Activated CD4-positive, alpha-beta memory T cell treated with anti-CD3 and anti-CD28 coated beads, Interleukin-2, amount 10 ng/mL, durations not matched to agents 7 days and 5 days (primary cell): ENCODE measurements around the gene PUM1. TPM values are rescaled to one million over a fixed set of nuclear protein-coding genes. Genes with fewer than 3 reads are reported as not detected.

ENCODE experiments used
- CTCF ChIA-PET: fragments of 350-600 bp; sonication (Branson Sonifier 250); formaldehyde crosslinking; loops from one replicate; lab custom pipeline; 2021; ENCODE audit warnings: antibody characterized with exemption, inconsistent platforms; lab: Charles Lee
- POLR2A ChIA-PET: fragments of 350-600 bp; sonication (Branson Sonifier 250); formaldehyde crosslinking; loops from one replicate; lab custom pipeline; 2021; ENCODE audit warnings: antibody characterized with exemption; lab: Charles Lee
- DNase-seq: peaks from one replicate; pipeline ENCODE4 v3.0.0-alpha.2; 2020
- H3K27ac Mint-ChIP-seq: one replicate; pipeline ENCODE4 v1.8.0; 2021; ENCODE audit warnings: mild to moderate bottlenecking, mixed read lengths
- H3K27me3 Mint-ChIP-seq: one replicate; pipeline ENCODE4 v1.8.0; 2021; ENCODE audit warnings: mixed read lengths
- H3K36me3 Mint-ChIP-seq: one replicate; pipeline ENCODE4 v1.8.0; 2021; ENCODE audit warnings: low read depth, mixed read lengths
- H3K4me1 Mint-ChIP-seq: one replicate; pipeline ENCODE4 v1.8.0; 2021; ENCODE audit warnings: mixed read lengths
- H3K4me3 Mint-ChIP-seq: one replicate; pipeline ENCODE4 v1.8.0; 2021; ENCODE audit warnings: mild to moderate bottlenecking, mixed read lengths
- H3K9me3 Mint-ChIP-seq: one replicate; pipeline ENCODE4 v1.8.0; 2021; ENCODE audit warnings: mixed read lengths
- total RNA-seq, 2 experiments: library from RNA; stranded (reverse); gene quantifications; one replicate each; pipeline ENCODE4 v1.2.3, GENCODE V29; 2021

Gene PUM1
- total RNA-seq, 2 experiments from 2014 or later = 86.8 to 87.4 TPM

DNA sequence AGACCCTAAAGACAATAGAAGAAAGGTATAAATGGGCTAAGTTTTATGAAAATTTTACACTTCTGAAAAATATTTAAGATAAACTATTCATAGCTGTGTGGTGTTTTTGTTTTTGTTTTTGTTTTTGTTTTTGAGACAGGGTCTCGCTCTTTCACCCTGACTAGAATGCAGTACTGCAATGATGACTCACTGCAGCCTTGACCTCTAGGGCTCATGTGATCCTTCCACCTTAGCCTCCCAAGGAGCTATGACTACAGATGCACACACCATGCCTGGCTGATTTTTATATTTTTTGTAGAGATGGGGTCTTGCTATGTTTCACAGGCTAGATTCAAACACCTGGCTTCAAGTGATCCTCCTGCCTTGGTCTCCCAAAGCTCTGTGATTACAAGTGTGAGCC, 66.6 kb downstream of the PUM1 start:
- Mint-ChIP-seq H3K4me3 (no peak overlapping the region), H3K4me1 (peaks cover 42% of the 10 kb centered on the region), H3K27me3 (no peaks in the 10 kb centered on the region), H3K36me3 (peaks cover 74% of the 10 kb centered on the region), H3K9me3 (no peaks in the 10 kb centered on the region), H3K27ac (peak overlapping the region; percentile 41)
- ChIA-PET CTCF (interaction anchor here (0.6 to 1.5 kb wide), 2 partner anchors 11 to 75 kb away, joined by 3 read pairs; no protein-coding TSS in a partner anchor), POLR2A (interaction anchor here (0.6 to 3.0 kb wide), 4 partner anchors 9 to 162 kb away, joined by 4 to 8 read pairs (median 6); no protein-coding TSS in a partner anchor)
- no peak for DNase-seq

DNA sequence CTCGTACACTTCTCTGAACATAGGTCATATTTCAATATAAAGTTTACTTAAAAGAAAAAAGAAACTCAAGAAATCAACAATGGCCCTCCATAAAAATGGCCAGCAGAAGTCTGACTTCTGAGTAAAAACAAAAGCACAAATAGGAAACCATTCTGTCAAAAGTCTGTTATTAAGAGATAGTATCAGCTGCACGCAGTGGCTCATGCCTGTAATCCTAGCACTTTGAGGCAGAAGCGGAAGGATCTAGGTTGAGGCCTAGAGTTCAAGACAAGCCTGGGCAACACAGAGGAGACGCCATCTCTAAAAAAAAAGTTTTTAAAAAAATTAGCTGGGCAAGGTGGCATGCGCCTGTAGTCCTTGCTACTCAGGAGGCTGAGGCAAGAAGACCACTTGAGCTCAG, 67.3 kb downstream of the PUM1 start:
- DNase-seq = no peak
- H3K4me3 Mint-ChIP-seq = no peak overlapping the region
- peaks cover 41% of the 10 kb centered on the region for H3K4me1 Mint-ChIP-seq
- ChIA-PET CTCF (interaction anchor here (1.5 kb wide), 1 partner anchor 11 kb away, joined by 3 read pairs; no protein-coding TSS in a partner anchor), POLR2A (interaction anchor here (0.6 to 3.0 kb wide), 5 partner anchors 9 to 162 kb away, joined by 3 to 8 read pairs (median 5); no protein-coding TSS in a partner anchor)
- H3K36me3 Mint-ChIP-seq = peaks cover 72% of the 10 kb centered on the region
- no peaks in the 10 kb centered on the region for H3K27me3 Mint-ChIP-seq
- no peaks in the 10 kb centered on the region for H3K9me3 Mint-ChIP-seq
- peak overlapping the region; percentile 41 for H3K27ac Mint-ChIP-seq

DNA sequence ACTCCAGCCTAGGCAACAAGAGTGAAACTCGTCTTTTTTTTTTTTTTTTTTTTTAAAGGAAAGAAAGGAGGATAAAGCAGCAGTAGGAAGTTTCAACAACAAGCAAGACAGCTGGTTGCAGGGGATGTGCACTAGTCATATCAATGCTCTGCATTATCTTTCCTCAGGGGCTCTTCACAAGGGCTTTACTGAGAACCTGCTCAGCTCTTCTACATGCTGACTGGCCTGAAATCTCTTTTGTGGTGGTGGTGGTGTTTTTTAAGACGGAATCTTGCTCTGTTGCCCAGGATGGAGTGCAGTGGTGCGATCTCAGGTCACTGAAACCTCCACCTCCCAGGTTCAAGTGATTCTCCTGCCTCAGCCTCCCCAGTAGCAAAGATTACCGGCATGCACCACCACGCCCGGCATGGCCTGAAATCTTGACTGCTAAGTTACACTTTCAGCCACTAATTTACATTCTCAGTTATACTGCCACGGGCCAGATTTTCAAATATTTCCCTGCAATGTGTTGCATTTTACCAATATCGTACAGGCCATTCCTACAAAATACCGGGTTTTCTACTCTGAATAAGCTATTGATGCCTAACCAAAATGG, 68.0 kb downstream of the PUM1 start:
- H3K4me1 Mint-ChIP-seq = peaks cover 42% of the 10 kb centered on the region
- no peak overlapping the region for H3K27ac Mint-ChIP-seq
- H3K27me3 Mint-ChIP-seq = no peaks in the 10 kb centered on the region
- ChIA-PET POLR2A (interaction anchor here (1.5 to 3.0 kb wide), 3 partner anchors 13 to 28 kb away, joined by 3 to 8 read pairs (median 7); no protein-coding TSS in a partner anchor), CTCF (interaction anchor here (1.5 kb wide), 1 partner anchor 12 kb away, joined by 3 read pairs; no protein-coding TSS in a partner anchor)
- H3K4me3 Mint-ChIP-seq = no peak overlapping the region
- H3K9me3 Mint-ChIP-seq = no peaks in the 10 kb centered on the region
- no peak for DNase-seq
- peaks cover 74% of the 10 kb centered on the region for H3K36me3 Mint-ChIP-seq

DNA sequence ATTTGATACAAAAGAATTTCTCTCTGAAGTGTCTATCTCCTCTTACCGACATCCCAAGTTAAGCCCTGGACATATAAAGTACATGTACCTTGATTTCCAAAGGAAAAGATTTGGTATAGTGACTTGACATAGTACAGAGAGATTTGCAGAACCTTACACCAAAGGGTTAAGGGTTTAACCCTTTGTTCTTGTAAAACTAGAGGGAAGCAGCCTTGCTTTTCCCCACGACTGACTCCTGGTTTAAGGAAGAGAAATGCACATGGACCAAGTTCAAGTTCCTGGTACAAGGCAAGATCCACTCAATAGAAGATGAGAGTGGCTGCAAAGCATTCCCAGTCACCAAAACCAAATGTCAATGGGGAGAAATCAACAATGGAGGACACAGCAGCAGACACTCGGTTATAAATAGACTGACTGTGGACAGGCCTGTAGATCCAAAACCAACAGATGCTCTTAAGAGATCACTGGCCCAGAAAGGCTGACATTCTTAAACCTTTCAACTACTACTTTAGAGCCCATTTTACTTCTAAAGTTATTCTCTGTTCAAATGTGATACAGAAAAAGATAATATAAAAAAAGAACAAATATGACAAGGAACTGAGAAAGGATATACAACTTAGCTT, 69.4 kb downstream of the PUM1 start:
- H3K27me3 Mint-ChIP-seq = no peaks in the 10 kb centered on the region
- no peak for DNase-seq
- no peak overlapping the region for H3K4me3 Mint-ChIP-seq
- ChIA-PET CTCF (no interaction called here), POLR2A (interaction anchor here (1.5 to 3.0 kb wide), 2 partner anchors 15 to 17 kb away, joined by 7 to 8 read pairs; no protein-coding TSS in a partner anchor)
- H3K36me3 Mint-ChIP-seq = peaks cover 75% of the 10 kb centered on the region
- no peaks in the 10 kb centered on the region for H3K9me3 Mint-ChIP-seq
- no peak overlapping the region for H3K27ac Mint-ChIP-seq
- H3K4me1 Mint-ChIP-seq = peaks cover 45% of the 10 kb centered on the region

DNA sequence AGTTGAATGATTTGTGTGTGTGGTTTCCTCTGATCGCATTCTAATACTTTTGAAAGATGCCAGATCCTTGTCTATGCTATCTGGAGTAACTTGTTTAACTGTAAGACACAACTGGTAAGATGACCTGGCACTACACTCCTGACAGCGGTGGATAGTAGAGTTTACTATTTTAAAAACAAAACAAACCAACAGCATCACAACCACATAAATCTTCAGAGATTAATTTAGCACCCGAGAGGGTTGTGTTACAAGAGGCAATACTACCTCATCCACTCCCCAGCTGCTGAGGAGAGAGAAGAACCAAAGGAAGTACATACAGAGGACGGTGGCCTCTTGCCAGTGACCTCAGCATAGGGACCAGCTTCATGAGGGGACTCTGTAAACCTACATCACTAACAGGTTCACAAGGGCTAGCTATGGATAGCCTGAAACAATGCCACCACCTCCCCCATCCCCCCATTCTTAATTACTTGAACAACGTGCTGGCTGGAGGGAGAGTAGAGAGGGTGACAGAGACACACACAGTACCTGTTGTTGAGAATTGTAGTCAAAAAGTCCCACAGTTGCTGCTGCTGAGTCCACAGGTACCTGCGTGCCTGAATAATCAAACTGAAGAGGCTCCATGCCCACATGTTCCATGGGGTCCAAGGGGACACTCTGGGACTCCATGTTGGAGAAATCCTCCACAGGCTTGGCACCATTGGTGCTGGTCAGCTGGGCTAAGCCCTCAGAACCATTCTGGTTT, 73.5 kb downstream of the PUM1 start:
- Mint-ChIP-seq H3K4me3 (no peak overlapping the region), H3K9me3 (no peaks in the 10 kb centered on the region), H3K36me3 (peaks cover 77% of the 10 kb centered on the region), H3K4me1 (peaks cover 46% of the 10 kb centered on the region), H3K27me3 (no peaks in the 10 kb centered on the region), H3K27ac (no peak overlapping the region)
- ChIA-PET CTCF (interaction anchor here (0.6 to 0.7 kb wide), 2 partner anchors 11 to 86 kb away, joined by 3 read pairs; no protein-coding TSS in a partner anchor), POLR2A (no interaction called here)
- no peak for DNase-seq

DNA sequence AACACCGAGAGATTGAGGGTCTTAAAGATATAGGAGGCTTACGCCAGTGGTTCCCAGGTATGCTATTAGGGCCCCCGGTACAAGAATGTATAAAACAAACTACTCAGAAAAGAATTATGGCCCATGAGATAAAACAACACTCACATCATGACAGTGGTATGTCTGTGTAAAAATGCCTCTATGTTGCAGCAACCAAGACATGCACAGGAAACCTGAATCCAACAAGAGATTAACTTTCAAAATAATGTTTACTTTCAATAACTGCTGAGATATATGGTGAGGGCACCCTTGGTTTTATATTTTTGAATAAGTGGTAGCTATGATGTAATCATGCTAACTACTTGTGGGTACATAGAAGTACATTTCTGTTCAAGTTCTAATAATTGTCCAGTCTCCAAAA, 74.9 kb downstream of the PUM1 start:
- H3K4me3 Mint-ChIP-seq = no peak overlapping the region
- H3K27ac Mint-ChIP-seq = no peak overlapping the region
- POLR2A ChIA-PET = interaction anchor here (1.2 to 1.5 kb wide), 2 partner anchors 74 to 75 kb away, joined by 3 read pairs; partner anchors contain the start of gene PUM1
- H3K9me3 Mint-ChIP-seq = no peaks in the 10 kb centered on the region
- no peak for DNase-seq
- peaks cover 42% of the 10 kb centered on the region for H3K4me1 Mint-ChIP-seq
- H3K27me3 Mint-ChIP-seq = no peaks in the 10 kb centered on the region
- H3K36me3 Mint-ChIP-seq = peaks cover 66% of the 10 kb centered on the region
- CTCF ChIA-PET = no interaction called here

DNA sequence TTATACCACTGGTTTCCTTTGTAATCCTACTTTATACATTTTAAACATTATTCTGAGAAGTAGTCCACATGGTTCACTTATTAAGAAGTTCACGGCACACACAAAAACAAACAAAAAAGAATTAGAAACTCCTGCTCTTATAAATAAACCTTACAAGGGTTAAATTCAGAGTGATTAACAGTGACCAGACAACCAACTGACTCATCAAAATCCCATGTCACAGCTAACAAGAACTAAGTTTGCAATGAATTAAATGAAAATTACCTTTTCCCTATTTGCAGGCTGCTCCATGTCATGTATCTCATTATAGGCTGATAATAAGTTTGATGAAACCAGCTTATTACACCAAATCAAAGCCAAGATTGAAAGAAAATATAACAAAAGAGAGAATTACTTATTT, 77.5 kb downstream of the PUM1 start:
- no peak overlapping the region for H3K4me3 Mint-ChIP-seq
- H3K4me1 Mint-ChIP-seq = peaks cover 41% of the 10 kb centered on the region
- H3K27ac Mint-ChIP-seq = no peak overlapping the region
- CTCF ChIA-PET = no interaction called here
- H3K27me3 Mint-ChIP-seq = no peaks in the 10 kb centered on the region
- POLR2A ChIA-PET = no interaction called here
- H3K9me3 Mint-ChIP-seq = no peaks in the 10 kb centered on the region
- peaks cover 54% of the 10 kb centered on the region for H3K36me3 Mint-ChIP-seq
- no peak for DNase-seq

DNA sequence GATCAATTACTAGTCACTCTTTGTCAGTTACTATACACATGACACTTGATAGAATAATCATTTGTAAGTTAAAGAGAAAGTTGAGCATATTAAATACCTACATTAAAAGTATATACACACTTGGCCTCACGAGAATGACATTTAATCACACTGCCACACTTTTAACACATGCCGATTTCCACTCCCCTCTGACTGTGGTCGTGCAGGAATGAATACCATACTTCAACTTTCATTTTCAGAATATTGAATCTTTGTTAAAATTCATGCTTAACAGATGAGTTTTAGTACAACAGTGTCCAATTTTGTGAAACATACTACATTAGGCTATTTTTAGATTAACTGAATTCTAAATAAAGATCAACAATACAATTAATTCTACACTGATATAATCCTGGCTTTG, 78.8 kb downstream of the PUM1 start:
- no peak for DNase-seq
- Mint-ChIP-seq H3K27me3 (no peaks in the 10 kb centered on the region), H3K27ac (no peak overlapping the region), H3K4me3 (no peak overlapping the region), H3K4me1 (peaks cover 41% of the 10 kb centered on the region), H3K36me3 (peaks cover 55% of the 10 kb centered on the region), H3K9me3 (no peaks in the 10 kb centered on the region)
- POLR2A ChIA-PET = interaction anchor here (0.7 kb wide), 1 partner anchor 484 kb away, joined by 3 read pairs; no protein-coding TSS in a partner anchor
- CTCF ChIA-PET = interaction anchor here (1.3 kb wide), 1 partner anchor 13 kb away, joined by 3 read pairs; no protein-coding TSS in a partner anchor

DNA sequence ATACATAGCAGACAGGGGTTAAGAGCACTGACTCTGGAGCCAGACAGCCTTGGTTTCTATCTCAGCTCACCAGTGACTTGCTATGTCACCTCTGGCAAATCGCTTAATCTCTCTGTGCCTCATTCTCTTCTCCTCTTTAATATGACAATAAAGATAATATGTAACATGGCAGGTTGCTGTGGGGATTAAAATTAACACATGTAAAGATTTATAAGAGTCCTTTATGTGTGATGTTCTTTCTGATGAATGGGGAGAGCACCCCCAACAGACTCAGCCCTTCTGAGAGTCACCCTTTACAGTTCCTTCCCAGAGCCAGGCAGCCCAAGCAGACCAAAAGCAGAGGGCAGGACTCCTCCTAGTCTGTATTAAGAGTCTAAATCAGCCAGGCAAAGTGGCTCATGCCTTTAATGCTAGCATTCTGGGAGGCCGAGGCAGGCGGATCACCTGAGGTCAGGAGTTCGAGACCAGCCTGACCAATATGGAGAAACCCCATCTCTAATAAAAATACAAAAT, 80.5 kb downstream of the PUM1 start:
- peaks cover 33% of the 10 kb centered on the region for H3K4me1 Mint-ChIP-seq
- H3K27ac Mint-ChIP-seq = no peak overlapping the region
- ChIA-PET CTCF (interaction anchor here (0.7 kb wide), 1 partner anchor 10 kb away, joined by 3 read pairs; no protein-coding TSS in a partner anchor), POLR2A (interaction anchor here (1.1 kb wide), 1 partner anchor 9 kb away, joined by 3 read pairs; no protein-coding TSS in a partner anchor)
- H3K36me3 Mint-ChIP-seq = peaks cover 54% of the 10 kb centered on the region
- no peak for DNase-seq
- H3K4me3 Mint-ChIP-seq = no peak overlapping the region
- no peaks in the 10 kb centered on the region for H3K9me3 Mint-ChIP-seq
- H3K27me3 Mint-ChIP-seq = no peaks in the 10 kb centered on the region

DNA sequence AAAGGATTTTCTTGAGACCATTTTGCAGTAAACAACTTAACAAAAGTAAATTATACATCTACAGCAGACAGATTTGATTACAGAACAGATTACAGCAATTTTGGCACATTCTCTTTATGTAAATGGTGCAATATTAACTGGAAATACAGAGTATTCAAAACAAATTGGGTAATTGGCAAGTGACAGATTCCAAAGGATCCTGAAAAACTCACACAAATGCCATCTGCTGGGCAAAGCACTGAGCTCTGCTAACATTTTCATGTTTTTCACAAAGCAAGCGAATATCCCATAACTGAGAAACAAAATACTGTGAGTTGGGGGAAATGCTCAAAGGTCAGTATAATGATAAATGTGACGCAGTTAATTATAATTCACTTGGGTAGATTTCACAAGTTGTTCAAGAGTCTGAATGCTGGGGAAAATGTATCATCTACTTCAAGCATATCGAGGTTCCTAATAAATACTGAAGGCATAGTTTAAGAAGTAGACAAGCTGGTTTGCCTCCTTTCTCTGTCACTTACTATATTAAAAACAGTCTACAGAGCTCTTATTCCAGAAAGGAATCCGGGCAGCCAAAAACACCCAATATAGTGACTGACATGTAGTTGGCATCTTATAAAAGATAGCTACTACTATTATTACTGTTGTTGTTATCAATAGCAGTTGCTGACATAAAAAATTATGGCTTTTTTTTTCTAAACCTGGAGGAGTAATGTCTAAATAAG, 81.2 kb downstream of the PUM1 start:
- CTCF ChIA-PET = interaction anchor here (0.7 kb wide), 1 partner anchor 11 kb away, joined by 3 read pairs; no protein-coding TSS in a partner anchor
- Mint-ChIP-seq H3K4me1 (peaks cover 31% of the 10 kb centered on the region), H3K36me3 (peaks cover 55% of the 10 kb centered on the region), H3K27me3 (no peaks in the 10 kb centered on the region), H3K9me3 (no peaks in the 10 kb centered on the region), H3K4me3 (no peak overlapping the region), H3K27ac (no peak overlapping the region)
- DNase-seq = no peak
- POLR2A ChIA-PET = interaction anchor here (1.1 kb wide), 1 partner anchor 8 kb away, joined by 3 read pairs; no protein-coding TSS in a partner anchor

DNA sequence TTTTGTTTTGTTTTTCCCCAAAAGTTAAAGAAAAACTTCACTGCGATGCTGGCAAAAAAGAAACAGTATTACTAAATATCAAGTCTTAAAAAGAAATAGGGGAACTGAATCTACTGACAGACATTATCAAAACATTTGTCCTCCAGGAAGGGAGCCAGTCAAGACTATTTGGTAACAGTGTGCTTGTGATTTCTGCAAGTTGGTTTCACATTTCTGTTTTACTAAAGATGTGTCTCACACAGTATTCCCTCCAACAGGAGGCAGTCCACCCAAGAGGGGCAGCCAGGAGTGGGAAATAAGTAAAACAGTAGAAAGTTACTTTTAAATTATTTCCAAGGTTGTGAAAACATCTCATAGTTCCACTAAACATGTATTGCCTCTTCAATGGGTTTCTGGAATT, 82.6 kb downstream of the PUM1 start:
- no peaks in the 10 kb centered on the region for H3K9me3 Mint-ChIP-seq
- H3K27ac Mint-ChIP-seq = no peak overlapping the region
- H3K27me3 Mint-ChIP-seq = no peaks in the 10 kb centered on the region
- DNase-seq = no peak
- ChIA-PET POLR2A (no interaction called here), CTCF (no interaction called here)
- peaks cover 56% of the 10 kb centered on the region for H3K36me3 Mint-ChIP-seq
- H3K4me3 Mint-ChIP-seq = no peak overlapping the region
- H3K4me1 Mint-ChIP-seq = peaks cover 28% of the 10 kb centered on the region

DNA sequence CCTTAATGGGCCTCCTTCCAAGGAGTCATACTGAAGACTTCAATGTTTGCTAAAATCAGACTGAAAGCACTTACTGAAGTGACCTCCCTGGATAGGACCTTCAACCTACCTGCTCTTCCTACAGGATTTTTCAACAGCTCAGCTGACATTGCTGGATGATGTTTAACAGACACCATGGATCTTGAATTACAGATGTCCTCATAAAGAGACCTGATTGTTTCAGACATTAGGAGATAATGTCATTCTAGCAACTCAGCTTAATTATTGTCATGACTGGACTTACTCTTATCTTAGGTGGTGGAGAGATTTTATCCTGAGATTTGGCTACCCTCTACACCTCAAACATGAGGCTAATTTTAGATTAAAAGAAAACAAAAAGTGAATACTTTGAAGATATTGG, 83.1 kb downstream of the PUM1 start:
- no peaks in the 10 kb centered on the region for H3K9me3 Mint-ChIP-seq
- ChIA-PET CTCF (no interaction called here), POLR2A (no interaction called here)
- H3K27ac Mint-ChIP-seq = no peak overlapping the region
- DNase-seq = no peak
- H3K27me3 Mint-ChIP-seq = no peaks in the 10 kb centered on the region
- peaks cover 32% of the 10 kb centered on the region for H3K4me1 Mint-ChIP-seq
- H3K4me3 Mint-ChIP-seq = no peak overlapping the region
- peaks cover 61% of the 10 kb centered on the region for H3K36me3 Mint-ChIP-seq
